Stimulated activated CD8-positive, alpha-beta memory T cell treated with anti-CD3 and anti-CD28 coated beads, Interleukin-4, amount 100 ng/mL, for 4 hours (primary cell): ENCODE data around the gene GATA5.

Source experiments
- DNase-seq, 2 donors: peaks; one replicate each; pipeline ENCODE4 v3.0.0-alpha.2; 2020; ENCODE audit warnings: low read depth in 2 of 2, low spot score in 1 of 2

The GATA5 gene

GRCh38 chr20:62475772-62476055 is at the start of gene GATA5:
GATA5 (minus strand) TSS chr20:62475995; CDS start chr20:62475521, 474 bp downstream.
- no peak for DNase-seq

GRCh38 chr20:62525014-62525413 is 49.2 kb upstream of the GATA5 start:
- no peak for DNase-seq

DNA sequence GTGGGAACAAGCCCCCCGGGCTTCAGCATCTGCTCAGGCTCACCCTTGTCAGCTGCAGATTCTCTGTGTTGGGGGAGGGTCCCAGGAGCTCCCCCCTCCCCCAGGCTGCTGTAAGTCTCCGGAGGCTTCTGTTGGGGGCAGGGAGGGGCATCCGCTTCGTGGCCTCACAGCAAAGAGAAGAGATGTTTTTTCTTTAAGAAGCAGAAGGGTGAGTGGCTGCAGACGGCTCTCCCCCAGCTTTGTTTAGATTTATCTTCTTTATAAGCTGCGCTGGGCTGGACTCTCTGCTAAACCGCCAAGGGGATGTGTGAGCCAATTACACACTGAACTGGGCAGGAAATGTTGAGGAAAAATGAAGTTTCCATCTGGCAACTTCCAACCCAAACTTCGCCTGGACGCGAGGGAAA is 48.7 kb upstream of the GATA5 start:
- DNase-seq, result no peak

- peak; percentile 42 to 60 for DNase-seq
Measured at GRCh38 chr20:62523473-62524203, 47.8 kb upstream of the GATA5 start.

DNA sequence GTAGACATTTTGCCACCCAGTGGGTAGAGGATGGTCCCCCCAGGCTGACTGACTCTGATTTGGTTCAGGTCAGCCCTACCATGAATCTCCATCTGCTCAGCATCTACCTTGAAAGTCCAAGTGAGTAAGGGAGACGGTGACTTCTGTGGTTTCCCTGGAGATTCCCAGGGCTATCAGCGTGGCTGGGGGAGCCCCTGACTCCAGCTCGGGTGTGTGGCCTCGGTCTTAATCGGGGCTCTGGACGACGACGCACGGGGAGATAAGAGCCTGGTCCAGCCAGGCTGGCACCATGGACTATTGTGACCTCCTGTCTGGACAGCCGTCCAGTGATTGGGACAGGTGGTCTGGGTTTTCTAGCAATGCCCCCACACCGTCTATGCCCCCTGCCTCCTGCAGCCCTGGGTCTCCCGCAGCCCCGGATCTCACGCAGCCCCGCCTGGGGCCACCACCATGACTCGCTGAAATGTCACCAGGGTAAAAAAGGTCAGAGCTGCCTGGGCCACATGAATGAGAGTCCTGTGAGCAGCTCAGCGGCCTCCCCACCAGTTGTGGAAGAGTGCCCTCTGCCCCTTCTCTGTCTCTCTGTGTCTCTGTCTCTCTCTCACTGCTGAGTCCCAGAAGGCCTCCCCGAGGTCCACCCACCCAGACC is 47.1 kb upstream of the GATA5 start:
- no peak for DNase-seq

DNA sequence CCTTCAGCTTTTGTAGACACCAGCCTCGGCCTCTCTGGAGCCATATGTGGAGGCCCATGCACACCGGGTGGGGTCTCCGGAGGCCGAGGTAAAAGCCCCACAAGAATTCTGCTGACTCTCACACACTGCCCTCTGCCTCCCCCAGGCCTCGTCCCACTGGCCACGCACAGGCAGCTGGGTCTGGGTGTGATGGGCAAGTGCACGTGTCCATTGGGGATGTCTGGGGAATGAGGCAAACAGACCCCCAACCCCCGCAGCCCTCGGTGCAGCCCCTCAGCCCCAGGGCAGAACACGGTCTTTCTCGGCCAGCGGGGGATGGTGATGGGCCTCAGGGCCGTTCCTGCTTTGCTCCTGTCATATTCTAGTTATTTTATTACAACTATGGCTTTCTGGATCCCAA is 44.0 kb upstream of the GATA5 start:
- no peak for DNase-seq

DNA sequence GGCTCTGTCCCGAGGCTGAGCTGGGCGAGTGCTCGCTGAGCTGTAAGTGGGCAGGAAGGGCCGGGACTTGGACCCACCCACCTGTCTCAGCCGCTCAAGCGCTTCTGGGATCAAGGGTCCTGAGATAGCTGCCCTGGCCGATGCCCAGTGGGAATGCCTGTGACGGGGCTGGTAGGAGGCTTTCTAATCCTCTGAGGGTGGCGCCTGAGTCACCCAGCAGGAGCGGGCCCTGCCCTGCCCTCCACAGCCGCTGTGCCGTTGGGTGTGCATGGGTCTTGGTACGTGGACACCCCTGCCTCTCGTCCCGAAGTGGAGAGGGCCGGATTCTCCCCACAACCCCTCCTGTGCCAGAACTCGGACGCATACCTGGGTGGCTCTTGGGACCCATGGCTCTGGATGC is 43.1 kb upstream of the GATA5 start:
- DNase-seq, result no peak

DNA sequence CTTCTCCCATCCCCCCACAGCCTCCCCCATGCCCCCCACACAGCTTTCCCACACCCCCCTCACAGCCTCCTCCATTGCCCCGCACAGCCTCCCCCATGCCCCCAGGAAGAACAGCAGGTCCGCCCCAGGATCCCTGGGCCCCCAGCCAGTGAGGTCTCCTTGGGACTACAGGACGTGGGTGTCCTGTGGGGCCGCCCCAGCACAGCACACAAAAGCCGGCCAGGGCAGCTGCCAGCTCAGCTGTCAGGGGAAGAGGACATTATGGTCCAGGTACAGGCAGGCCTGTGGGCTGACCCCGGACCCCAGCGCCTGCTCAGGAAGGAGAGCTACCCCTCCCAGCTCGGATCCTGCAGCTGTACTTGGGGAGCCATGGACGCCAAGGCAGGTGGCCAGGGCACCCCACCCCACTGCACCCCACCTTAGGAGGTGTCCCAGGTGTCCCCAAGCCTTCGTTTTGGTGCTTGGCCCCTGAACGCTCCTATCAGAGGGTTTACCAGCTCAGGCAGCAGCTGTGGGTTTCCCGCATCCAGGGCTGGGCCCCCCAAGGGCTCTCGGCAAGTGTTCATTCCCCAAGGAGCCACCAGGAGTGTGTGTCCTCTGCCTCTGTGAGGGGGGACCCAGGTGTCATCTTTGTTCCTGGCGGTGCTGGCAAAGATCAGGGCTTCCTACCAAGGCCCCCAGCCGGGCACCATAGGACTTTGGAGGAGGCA is 42.3 kb upstream of the GATA5 start:
- no peak for DNase-seq

GRCh38 chr20:62517168-62517567 is 41.4 kb upstream of the GATA5 start:
- DNase-seq, result no peak

GRCh38 chr20:62516338-62516737 is 40.5 kb upstream of the GATA5 start:
- no peak for DNase-seq

DNA sequence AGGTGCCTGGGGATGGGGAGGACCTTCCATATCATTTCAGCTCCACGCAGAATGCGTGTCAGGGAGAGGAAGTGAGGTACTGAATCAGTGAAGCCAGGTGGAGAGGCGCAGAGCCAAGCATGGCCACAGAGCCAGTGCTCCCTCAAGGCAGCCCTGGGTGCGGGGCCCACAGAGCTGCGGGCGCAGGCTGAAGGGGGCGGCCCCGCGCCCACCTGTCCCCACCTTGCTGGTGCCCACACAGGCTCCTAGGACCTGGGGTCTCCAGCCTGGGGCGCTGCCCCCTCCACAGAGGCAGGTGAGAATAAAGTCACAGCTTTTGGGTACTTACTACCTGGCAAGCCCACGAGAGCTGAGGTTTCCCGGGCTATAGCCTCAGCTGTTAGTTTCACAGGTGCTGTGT is 40.0 kb upstream of the GATA5 start:
- no peak for DNase-seq

DNA sequence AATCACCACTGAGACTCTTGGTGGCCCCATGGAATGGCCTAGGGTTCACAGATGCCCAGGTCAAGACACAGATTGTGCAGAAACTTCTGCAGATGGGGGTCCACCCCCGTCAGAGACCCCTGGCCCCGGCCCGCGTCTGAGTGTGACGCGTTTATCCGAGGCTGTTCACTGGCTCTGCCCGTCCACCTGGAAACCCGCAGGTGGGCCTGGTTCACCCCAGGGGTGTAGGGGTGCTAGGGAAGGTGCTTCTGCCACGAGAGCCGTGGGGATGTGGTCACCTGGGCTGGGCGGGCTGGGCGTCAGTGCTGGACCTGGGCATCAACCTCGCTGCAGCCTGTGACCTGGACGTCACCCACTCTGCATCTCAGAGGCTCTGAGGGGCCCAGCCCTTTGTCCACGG is 39.5 kb upstream of the GATA5 start:
- DNase-seq, result no peak

DNA sequence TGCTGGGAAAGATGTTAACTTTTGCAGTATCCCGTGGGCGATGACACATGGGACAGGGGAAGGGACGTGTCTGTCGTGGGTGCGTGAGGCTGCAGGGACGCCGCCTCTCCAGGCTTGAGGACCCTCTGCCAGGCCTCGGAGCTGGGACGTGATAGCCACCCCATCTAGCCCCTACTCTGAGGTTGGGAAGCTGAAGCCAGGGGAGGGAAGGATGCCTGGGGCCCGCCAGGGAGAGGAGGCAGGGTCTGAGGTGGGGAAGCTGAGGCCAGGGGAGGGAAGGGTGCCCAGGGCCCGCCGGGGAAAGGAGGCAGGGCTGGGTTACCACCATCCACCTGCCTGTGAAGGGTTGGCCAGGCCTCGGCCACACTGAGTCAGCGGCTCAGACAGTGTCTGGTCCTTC is 38.2 kb upstream of the GATA5 start:
- no peak for DNase-seq

GRCh38 chr20:62511915-62512610 is 36.3 kb upstream of the GATA5 start:
- no peak for DNase-seq

DNA sequence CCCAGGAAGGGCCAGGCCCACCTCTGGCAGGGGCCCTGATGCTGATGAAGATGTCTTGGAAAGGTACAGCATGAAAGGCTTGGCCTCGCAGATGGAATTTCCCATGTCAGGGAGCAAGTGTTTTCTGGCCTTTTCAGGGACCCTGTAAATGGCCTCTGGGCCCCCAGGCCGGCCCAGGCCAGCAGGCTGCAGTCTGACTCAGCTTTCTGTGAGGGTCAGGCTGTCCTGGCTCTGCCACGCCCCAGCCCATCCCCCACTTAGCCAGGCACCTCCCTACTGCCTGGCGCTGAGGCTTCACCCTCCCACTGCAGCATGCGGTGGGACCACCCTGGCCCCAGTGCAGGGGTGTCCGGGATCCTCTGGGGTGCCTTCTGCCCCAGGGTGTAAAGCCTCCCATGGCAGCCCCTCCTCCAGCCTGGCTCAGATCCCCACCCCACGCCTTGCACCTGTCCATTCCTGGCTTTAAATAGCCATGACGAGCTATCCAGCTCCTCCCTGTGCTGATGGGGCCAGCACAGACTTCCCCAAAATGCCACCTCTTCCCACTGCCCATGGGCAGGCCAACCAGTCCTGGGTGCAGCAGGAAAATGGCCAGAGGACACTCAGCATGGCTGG is 35.6 kb upstream of the GATA5 start:
- DNase-seq, result no peak

GRCh38 chr20:62508641-62509051 is 32.9 kb upstream of the GATA5 start:
- no peak for DNase-seq

DNA sequence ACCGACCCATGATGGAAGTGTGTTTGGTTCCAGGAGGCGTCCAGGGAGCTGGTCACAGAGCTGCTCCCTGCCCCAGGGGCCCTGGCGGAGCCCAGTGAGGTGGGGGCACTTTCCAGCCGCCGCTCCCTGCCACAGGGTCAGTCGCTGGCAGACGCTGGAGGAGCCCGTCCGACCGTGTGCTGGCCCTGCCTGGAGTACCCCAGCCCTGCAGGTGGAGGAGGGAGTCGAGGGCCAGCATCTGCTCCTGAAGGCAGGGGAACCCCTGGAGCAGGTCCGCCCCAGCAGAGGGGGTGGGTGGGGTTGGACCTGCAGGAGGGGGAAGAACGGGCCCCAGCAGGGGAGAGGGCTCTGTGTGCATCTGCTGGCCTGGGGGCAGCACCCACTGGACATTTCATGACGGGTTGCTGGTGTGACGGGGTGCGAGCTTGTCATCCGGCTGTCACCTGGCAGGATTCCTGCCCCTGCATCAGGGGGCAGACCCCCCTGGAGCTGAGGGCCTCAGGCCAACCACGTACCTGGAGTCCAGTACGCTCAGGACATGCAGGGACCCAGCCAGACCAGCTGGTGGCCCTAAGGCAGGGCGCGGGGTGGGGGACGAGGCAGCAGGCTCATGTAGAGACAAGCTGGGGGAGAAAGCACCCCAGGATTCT is 32.3 kb upstream of the GATA5 start:
- no peak for DNase-seq

DNA sequence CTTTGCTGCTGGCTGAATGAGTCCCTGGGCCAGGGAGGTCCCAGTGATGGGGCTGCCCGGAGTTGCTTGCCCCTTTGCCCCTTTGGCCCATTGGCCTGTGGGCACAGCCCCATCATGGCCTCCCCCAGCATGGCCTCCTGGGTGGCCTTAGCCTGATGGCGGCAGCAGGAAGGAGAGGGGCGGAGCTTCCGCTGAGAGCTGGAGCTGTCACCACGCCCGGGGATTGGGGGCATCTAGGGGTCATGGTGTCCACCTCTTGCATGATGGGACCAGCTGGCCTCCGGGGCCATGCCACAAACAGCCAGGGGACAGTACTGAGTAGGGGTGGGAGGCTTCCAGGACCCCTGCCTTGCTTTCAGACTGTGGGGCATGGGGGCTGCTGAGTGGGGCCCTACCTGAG is 31.5 kb upstream of the GATA5 start:
- DNase-seq, result no peak

DNA sequence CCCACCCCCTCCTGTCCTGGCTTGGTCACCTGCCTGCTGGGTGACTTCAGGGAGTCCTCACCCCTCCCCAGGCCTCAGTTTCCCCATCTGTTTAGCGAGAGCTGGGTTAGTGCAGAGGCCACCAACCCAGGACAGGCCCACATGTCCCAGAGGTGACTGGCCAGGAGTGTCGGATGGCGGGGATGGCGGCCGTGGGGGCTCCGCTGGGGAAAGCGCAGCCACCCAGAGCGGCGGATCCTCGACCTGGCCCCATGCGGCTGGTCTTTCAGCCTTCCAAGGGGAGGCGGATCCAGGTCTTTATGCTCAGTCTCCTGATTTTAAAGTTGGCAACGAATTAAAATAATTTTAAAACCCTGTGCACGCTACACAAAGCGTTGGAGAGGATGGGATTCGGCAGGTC is 31.0 kb upstream of the GATA5 start:
- DNase-seq, result no peak

DNA sequence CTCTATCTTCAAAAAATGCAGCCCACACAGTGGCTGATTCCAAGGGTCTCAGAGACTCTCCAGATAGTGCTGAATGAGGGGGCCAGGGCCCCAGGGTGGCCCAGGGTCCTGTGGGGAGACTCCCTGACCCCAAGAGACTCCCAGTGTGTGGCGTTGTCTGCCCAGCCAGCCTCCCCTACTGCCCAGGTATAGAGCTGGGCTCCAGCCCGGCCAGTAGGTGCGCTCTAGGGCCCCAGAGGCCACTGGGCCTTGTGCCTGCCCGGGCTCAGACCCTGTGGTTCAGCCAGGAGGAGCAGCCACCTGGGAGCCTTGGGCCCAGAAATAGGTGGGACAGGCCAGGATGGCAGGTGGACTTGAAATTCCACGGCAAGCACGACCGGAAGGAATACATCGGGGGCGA is 30.3 kb upstream of the GATA5 start:
- no peak for DNase-seq
